ENCODE results near the gene ALDH1L1.

ALDH1L1 gene

DNA sequence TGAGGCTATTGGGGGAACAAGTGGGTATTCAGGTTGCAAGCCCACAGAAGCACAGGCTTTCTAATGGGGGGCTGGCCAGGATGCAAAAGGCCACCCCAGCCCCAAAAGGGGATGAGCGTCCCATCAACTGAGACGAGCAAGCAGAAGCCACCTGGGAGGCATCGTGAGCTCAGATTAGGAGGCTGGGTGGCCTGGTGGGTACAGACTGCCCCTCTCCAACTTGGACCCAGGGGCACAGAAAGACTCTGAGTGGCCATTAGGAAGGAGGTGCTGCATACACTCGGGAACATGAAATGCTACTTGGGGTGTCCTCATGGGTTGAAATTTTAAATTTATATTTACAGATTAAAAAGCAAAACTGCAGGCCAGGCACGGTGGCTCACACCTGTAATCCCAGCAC lies 125.5 kb downstream of the ALDH1L1 start:
- no peak for DNase-seq (ENCODE audit: low read depth)

DNA sequence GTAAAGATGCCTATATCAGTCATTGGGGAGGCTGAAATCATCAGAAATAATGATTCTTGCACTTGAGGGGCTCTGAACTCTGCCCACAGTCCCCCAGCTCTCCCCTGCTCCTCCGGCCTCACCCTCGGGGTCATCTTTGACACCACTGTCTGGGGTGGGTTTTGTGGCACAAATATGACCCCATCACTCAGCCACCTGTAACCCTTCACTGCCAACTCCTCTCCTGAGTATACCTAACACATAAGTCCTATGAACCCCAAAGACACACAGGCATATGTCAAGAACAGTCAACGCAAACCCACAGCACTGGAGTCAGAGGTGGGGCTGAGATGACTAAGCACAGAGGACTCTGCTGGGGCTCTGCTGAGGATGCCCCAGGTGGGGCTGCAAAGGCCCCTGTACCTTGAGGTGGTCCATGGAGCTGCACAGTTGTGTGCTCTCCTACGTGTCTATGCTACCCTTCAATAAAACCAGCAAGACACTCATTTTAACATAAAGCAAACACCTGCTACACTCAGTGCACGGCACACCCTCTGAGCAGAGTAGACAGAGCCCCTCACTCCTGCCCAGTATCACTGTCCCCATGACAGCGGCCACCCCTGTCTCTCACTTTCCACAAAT lies 126.3 kb downstream of the ALDH1L1 start:
- no peak for DNase-seq (ENCODE audit: low read depth)

All from stimulated activated CD8-positive, alpha-beta memory T cell treated with anti-CD3 and anti-CD28 coated beads, Interleukin-15, amount 100 ng/mL, for 24 hours (primary cell).